Endothelial cell of umbilical vein (primary cell): ENCODE data around the gene S100A14. TPM values are rescaled to one million over a fixed set of nuclear protein-coding genes. Genes with fewer than 3 reads are reported as not detected.
"Not testable (repeated sequence)": the region's sequence is repeated elsewhere in the genome, so short reads cannot be mapped to it uniquely, and the experiment has no call there.

ENCODE experiments used
- BruUV-seq: library from RNA; stranded (reverse); fragments of 400-500 nt; replicated peaks from 2 replicates; lab custom pipeline; 2021; lab: Mats Ljungman, UMichigan
- CTCF ChIA-PET: fragments of 300-600, 350-600 bp; sonication (Branson Sonifier 250); formaldehyde crosslinking; loops from one replicate; lab custom pipeline; 2021; ENCODE audit warnings: antibody characterized with exemption, inconsistent platforms; lab: Charles Lee
- POLR2A ChIA-PET: fragments of 300-600, 350-600 bp; sonication (Branson Sonifier 250); formaldehyde crosslinking; loops from one replicate; lab custom pipeline; 2021; ENCODE audit warnings: antibody characterized with exemption, inconsistent platforms; lab: Charles Lee
- DNase-seq: peaks from one replicate; pipeline ENCODE4 v3.0.0-alpha.2; 2011; ENCODE audit warnings: low read depth, low spot score
- FAIRE-seq: peaks from 2 replicates; lab custom pipeline; 2011; peaks lifted over from hg19 to GRCh38; lab: Jason Lieb, UNC
- H2AFZ ChIP-seq: 2 replicates; pipeline ENCODE4 v1.6.0; 2012; ENCODE audit warnings: low read depth, low read length, control low read depth, inconsistent platforms
- H3K27ac ChIP-seq: 2 replicates; pipeline ENCODE4 v1.5.1; 2011; ENCODE audit warnings: low read depth, mild to moderate bottlenecking, control low read depth, low read length, moderate library complexity; ENCODE audit not compliant: insufficient read depth
- H3K27me3 ChIP-seq, 2 experiments: 2 replicates each; pipeline versions ENCODE4 v1.6.0 to v1.6.1; 2011; ENCODE audit warnings: low read length in 2 of 2, mixed read lengths in 1 of 2; ENCODE audit not compliant: control insufficient read depth in 2 of 2, insufficient read depth in 2 of 2
- H3K36me3 ChIP-seq, 2 experiments: 2 replicates in 1 of 2; 3 replicates in 1 of 2; pipeline ENCODE4 v1.5.1; 2011; ENCODE audit warnings: low read length in 2 of 2, mild to moderate bottlenecking in 1 of 2, moderate library complexity in 1 of 2; ENCODE audit not compliant: control insufficient read depth in 2 of 2, insufficient read depth in 2 of 2; ENCODE audit errors: extremely low read depth in 1 of 2
- H3K4me1 ChIP-seq: 3 replicates; pipeline ENCODE4 v1.5.1; 2011; ENCODE audit warnings: mild to moderate bottlenecking, low read length; ENCODE audit not compliant: control insufficient read depth, insufficient read depth; ENCODE audit errors: extremely low read depth
- H3K4me2 ChIP-seq: 2 replicates; pipeline ENCODE4 v1.6.1; 2011; ENCODE audit warnings: low read length, control low read depth, mixed read lengths; ENCODE audit not compliant: insufficient read depth
- H3K4me3 ChIP-seq, 3 experiments: fragments of 200-600 bp in 1 of 3; sonication (generic), shearing (Covaris generic) in 1 of 3; replicated peaks in 1 of 3; 2 replicates each; pipeline ENCODE4 v1.5.1; 2011 to 2016; ENCODE audit warnings: control low read depth in 3 of 3, low read length in 3 of 3, mild to moderate bottlenecking in 2 of 3, inconsistent platforms in 1 of 3, low read depth in 1 of 3, moderate library complexity in 1 of 3; ENCODE audit not compliant: insufficient read depth in 1 of 3
- H3K79me2 ChIP-seq: 2 replicates; pipeline ENCODE4 v1.6.0; 2012; ENCODE audit warnings: low read length, inconsistent platforms; ENCODE audit not compliant: control insufficient read depth, insufficient read depth
- H3K9ac ChIP-seq: replicated peaks from 2 replicates; pipeline ENCODE3; 2011; ENCODE audit warnings: low read length, control low read depth; ENCODE audit not compliant: insufficient read depth; ENCODE audit errors: extremely low read depth
- H3K9me1 ChIP-seq: replicated peaks from 3 replicates; pipeline ENCODE4 v1.6.0; 2011; ENCODE audit warnings: mild to moderate bottlenecking, low read length; ENCODE audit not compliant: control insufficient read depth, insufficient read depth; ENCODE audit errors: extremely low read depth
- H3K9me3 ChIP-seq: replicated peaks from 2 replicates; pipeline ENCODE4 v1.5.1; 2012; ENCODE audit warnings: low read length, inconsistent platforms; ENCODE audit not compliant: control insufficient read depth, insufficient read depth
- H4K20me1 ChIP-seq: replicated peaks from 2 replicates; pipeline ENCODE3; 2011; ENCODE audit warnings: mild to moderate bottlenecking, low read length; ENCODE audit not compliant: control insufficient read depth, insufficient read depth; ENCODE audit errors: extremely low read depth
- CTCF ChIP-seq, 2 donors: IDR thresholded peaks; 1 replicate in 1 of 2; 2 replicates in 1 of 2; pipeline ENCODE4 v1.5.1; 2011; ENCODE audit warnings: low read length in 2 of 2, mild to moderate bottlenecking in 2 of 2, moderate library complexity in 2 of 2, control low read depth in 1 of 2, inconsistent platforms in 1 of 2, low read depth in 1 of 2; ENCODE audit not compliant: insufficient read depth in 1 of 2; ENCODE audit errors: extremely low read depth in 1 of 2
- EZH2 ChIP-seq: IDR thresholded peaks from 2 replicates; pipeline ENCODE4 v1.6.1; 2012; ENCODE audit warnings: borderline replicate concordance, low read depth, mild to moderate bottlenecking, moderate library complexity, low read length, inconsistent platforms; ENCODE audit not compliant: severe bottlenecking
- FOS ChIP-seq: IDR thresholded peaks from 2 replicates; pipeline ENCODE4 v1.6.1; 2011; ENCODE audit warnings: mild to moderate bottlenecking, low read length, moderate library complexity, borderline replicate concordance; ENCODE audit not compliant: insufficient read depth
- GATA2 ChIP-seq: IDR thresholded peaks from 2 replicates; pipeline ENCODE4 v1.7.0; 2011; ENCODE audit warnings: low read depth, mild to moderate bottlenecking, moderate library complexity, mixed read lengths, low read length; ENCODE audit not compliant: insufficient read length, insufficient read depth
- JUN ChIP-seq: IDR thresholded peaks from 2 replicates; pipeline ENCODE4 v1.6.1; 2011; ENCODE audit warnings: borderline replicate concordance, low read depth; ENCODE audit not compliant: insufficient read length, insufficient read depth
- MAX ChIP-seq: IDR thresholded peaks from 2 replicates; pipeline ENCODE4 v1.6.1; 2011; ENCODE audit not compliant: insufficient read depth, insufficient read length
- MYC ChIP-seq: IDR thresholded peaks from one replicate; pipeline ENCODE4 v1.6.1; 2011; ENCODE audit warnings: mild to moderate bottlenecking, low read depth, low read length
- POLR2A ChIP-seq: IDR thresholded peaks from 2 replicates; pipeline ENCODE4 v1.6.1; 2012; ENCODE audit warnings: low read depth, mild to moderate bottlenecking, control low read depth, low read length
- POLR2AphosphoS5 ChIP-seq: IDR thresholded peaks from 2 replicates; pipeline ENCODE4 v1.6.1; 2012; ENCODE audit warnings: low read depth, mild to moderate bottlenecking, control low read depth, low read length, moderate library complexity; ENCODE audit not compliant: insufficient read depth
- dilution Hi-C: fragments of 300-500 bp; cut with MboI; formaldehyde crosslinking; loops from one replicate; pipeline ENCODE4 v1.15.0; 2019; ENCODE audit warnings: low sequenced_read_pairs; ENCODE audit not compliant: extremely low pct_ligation_motif_present
- intact Hi-C: fragments of 100-400 bp; cut with micrococcal nuclease; formaldehyde crosslinking; loops from one replicate; pipeline ENCODE4 v1.10.0; 2022
- polyA plus RNA-seq, 4 experiments: library from polyadenylated mRNA; depleted of rRNA in 3 of 4; stranded (reverse) in 3 of 4; unstranded in 1 of 4; fragments of >200 nt; gene quantifications; 2 replicates each; pipeline versions ENCODE4 v1.2.1 to v1.2.3, GENCODE V29; 2011 to 2012; ENCODE audit warnings: missing spikeins in 1 of 4
- total RNA-seq: library from RNA; stranded (reverse); gene quantifications from 2 replicates; pipeline ENCODE4 v1.2.3, GENCODE V29; 2021

S100A14 gene
- total and polyA plus RNA-seq, 2 donors (not counting 3 experiments of a cell fraction or from before 2014, with no cell fraction given), result 0.10 TPM; not detected in 1

- intact Hi-C loops, result no loop called here
- Histone ChIP-seq H2AFZ (no peak overlapping the region), H3K4me1 (peaks cover 3% of the 10 kb centered on the region), H4K20me1 (no peaks in the 10 kb centered on the region), H3K27me3 (no peaks in the 10 kb centered on the region), H3K36me3 (no peaks in the 10 kb centered on the region), H3K4me2 (no peak overlapping the region), H3K9me1 (no peaks in the 10 kb centered on the region), H3K27ac (no peak overlapping the region), H3K9ac (no peak overlapping the region), H3K9me3 (no peaks in the 10 kb centered on the region), H3K4me3 (no peak overlapping the region), H3K79me2 (no peaks in the 10 kb centered on the region)
- BruUV-seq, result no TSS peak
- no peak for DNase-seq
- ChIA-PET CTCF (interaction anchor here (0.9 to 2.0 kb wide), 8 partner anchors 8 to 57 kb away, joined by 3 to 8 read pairs (median 6); partner anchors contain the start of gene S100A13), POLR2A (interaction anchor here (0.8 to 0.9 kb wide), 2 partner anchors 29 to 50 kb away, joined by 5 to 6 read pairs; partner anchors contain the start of gene S100A13)
- dilution Hi-C loops, result no loop called here
- FAIRE-seq, result no peak
- TF ChIP-seq POLR2A, result no peak
- no peak for TF ChIP-seq FOS
- TF ChIP-seq MAX, result no peak
- TF ChIP-seq POLR2AphosphoS5, result no peak
- no peak for TF ChIP-seq EZH2
- no peak for TF ChIP-seq GATA2
- TF ChIP-seq JUN, result no peak
- TF ChIP-seq MYC, result no peak
- TF ChIP-seq CTCF (IDR thresholded peaks at IDR 0.05; ENCODE audit: extremely low read depth in 1 of 2, insufficient read depth in 1 of 2, low read depth in 1 of 2, low read length in 2 of 2), result no peak
Observed at GRCh38 chr1:153577138-153577537, 39.0 kb downstream of the S100A14 start.

GRCh38 chr1:153575497-153575896 is 40.6 kb downstream of the S100A14 start:
- H3K4me1 ChIP-seq, intact Hi-C loops, H4K20me1 ChIP-seq, H3K36me3 ChIP-seq, dilution Hi-C loops, H3K9me1 ChIP-seq, H2AFZ ChIP-seq, H3K27ac ChIP-seq, POLR2A ChIA-PET, H3K79me2 ChIP-seq, H3K9me3 ChIP-seq, H3K9ac ChIP-seq, DNase-seq, H3K27me3 ChIP-seq, FAIRE-seq, H3K4me2 ChIP-seq, BruUV-seq, H3K4me3 ChIP-seq: not testable (repeated sequence)
- CTCF ChIA-PET, result interaction anchor here (1.2 kb wide), 1 partner anchor 52 kb away, joined by 6 read pairs; the partner anchor contains the start of gene S100A13

GRCh38 chr1:153575081-153575491 is 41.0 kb downstream of the S100A14 start:
- dilution Hi-C loops, H3K9me1 ChIP-seq, H3K9ac ChIP-seq, H3K36me3 ChIP-seq, H3K27ac ChIP-seq, H3K9me3 ChIP-seq, FAIRE-seq, H3K4me1 ChIP-seq, BruUV-seq, H3K27me3 ChIP-seq, H3K79me2 ChIP-seq, H2AFZ ChIP-seq, DNase-seq, H3K4me3 ChIP-seq, H4K20me1 ChIP-seq, H3K4me2 ChIP-seq, POLR2A ChIA-PET, intact Hi-C loops, CTCF ChIA-PET: not testable (repeated sequence)
